AG09319 (cell line): ENCODE results near the gene SCAF1.

Experiments
- DNase-seq: peaks from one replicate; pipeline ENCODE4 v3.0.0-alpha.2; 2010; ENCODE audit warnings: low read depth; ENCODE audit errors: extremely low read depth
- TF ChIP-seq, protein P1 (sequence below): IDR thresholded peaks from 2 replicates; pipeline ENCODE4 v1.5.1; 2011; ENCODE audit warnings: low read depth, mild to moderate bottlenecking, inconsistent platforms, low read length, moderate library complexity

Gene SCAF1

GRCh38 chr19:49664171-49665035 is 22.4 kb downstream of the SCAF1 start:
- DNase-seq: no peak

GRCh38 chr19:49665036-49665350 is 23.0 kb downstream of the SCAF1 start:
- TF ChIP-seq, protein P1, sequence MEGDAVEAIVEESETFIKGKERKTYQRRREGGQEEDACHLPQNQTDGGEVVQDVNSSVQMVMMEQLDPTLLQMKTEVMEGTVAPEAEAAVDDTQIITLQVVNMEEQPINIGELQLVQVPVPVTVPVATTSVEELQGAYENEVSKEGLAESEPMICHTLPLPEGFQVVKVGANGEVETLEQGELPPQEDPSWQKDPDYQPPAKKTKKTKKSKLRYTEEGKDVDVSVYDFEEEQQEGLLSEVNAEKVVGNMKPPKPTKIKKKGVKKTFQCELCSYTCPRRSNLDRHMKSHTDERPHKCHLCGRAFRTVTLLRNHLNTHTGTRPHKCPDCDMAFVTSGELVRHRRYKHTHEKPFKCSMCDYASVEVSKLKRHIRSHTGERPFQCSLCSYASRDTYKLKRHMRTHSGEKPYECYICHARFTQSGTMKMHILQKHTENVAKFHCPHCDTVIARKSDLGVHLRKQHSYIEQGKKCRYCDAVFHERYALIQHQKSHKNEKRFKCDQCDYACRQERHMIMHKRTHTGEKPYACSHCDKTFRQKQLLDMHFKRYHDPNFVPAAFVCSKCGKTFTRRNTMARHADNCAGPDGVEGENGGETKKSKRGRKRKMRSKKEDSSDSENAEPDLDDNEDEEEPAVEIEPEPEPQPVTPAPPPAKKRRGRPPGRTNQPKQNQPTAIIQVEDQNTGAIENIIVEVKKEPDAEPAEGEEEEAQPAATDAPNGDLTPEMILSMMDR: no peak
- no peak for DNase-seq

More at GRCh38 chr19:49664171-49665035, 22.4 kb downstream of the SCAF1 start:
- TF ChIP-seq, protein P1: no peak; the same call in none of the 2 replicates

- peak; percentile 89 for DNase-seq
- TF ChIP-seq, protein P1: no peak
Measured at GRCh38 chr19:49665351-49666119, 23.5 kb downstream of the SCAF1 start, which contains the start of the genes BCL2L12 and IRF3. Gene BCL2L12 (plus strand): TSS chr19:49665933. CDS start chr19:49666693, 760 bp downstream. Gene IRF3 (minus strand): TSS chr19:49665857. CDS start chr19:49664838, 1,019 bp downstream.

DNA sequence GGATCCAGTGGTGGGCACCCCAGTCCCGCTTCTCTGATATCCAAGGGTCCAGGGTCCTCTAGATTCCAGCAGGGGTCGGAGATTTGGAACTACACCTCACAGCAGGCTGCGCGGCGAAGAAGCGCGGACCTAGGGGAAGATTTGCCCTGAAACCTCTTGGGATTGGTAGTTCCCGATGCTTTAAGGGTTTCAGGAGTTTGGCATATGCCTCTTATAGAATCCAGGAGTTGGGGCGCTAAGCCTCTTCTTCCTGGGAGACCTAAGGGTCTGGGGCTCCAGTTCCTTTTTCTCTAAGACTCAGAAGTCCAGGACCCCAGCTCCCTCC is 24.1 kb downstream of the SCAF1 start:
- no peak for DNase-seq
- TF ChIP-seq, protein P1: no peak

DNA sequence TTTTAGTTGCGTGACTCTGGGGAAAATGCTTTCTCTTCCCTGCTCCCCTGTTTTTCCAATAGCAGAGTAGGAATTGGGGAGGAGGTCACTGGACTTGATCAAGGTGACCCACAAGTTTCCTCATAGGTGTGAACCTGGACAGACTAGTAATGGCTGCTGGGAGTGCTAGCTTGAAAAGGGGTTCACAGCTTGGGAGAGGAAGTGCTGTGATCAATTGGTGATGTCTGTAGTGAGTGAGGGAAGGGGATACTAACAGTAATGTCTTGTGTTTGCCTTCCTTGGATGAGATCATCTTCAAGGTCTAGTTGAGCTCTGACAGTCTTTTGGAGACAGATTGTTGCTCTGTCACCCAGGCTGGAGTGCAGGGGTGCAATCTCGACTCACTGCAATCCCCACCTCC is 25.5 kb downstream of the SCAF1 start:
- TF ChIP-seq, protein P1: no peak

GRCh38 chr19:49669516-49669915 is 27.5 kb downstream of the SCAF1 start:
- TF ChIP-seq, protein P1: no peak
- no peak for DNase-seq

More for the DNA sequence above, 25.5 kb downstream of the SCAF1 start:
- no peak for DNase-seq
